NCI-H526 (cell line): ENCODE data around the gene FDXR.

Experiments used
- DNase-seq, 2 experiments: peaks; one replicate each; lab custom pipeline; 2025; lab: John Stamatoyannopoulos, UW

The FDXR gene

GRCh38 chr17:74833501-74834377 is 39.1 kb downstream of the FDXR start:
- no peak for DNase-seq

GRCh38 chr17:74832421-74832820 is 40.4 kb downstream of the FDXR start:
- DNase-seq, result peak in 1 of 2 experiments; percentile 31

- peak in 1 of 2 experiments; percentile 50 for DNase-seq
Observed at GRCh38 chr17:74831444-74832146, 41.2 kb downstream of the FDXR start.

- DNase-seq, result no peak
Observed at GRCh38 chr17:74830861-74831260, 41.9 kb downstream of the FDXR start.

GRCh38 chr17:74827800-74828199 is 45.0 kb downstream of the FDXR start:
- DNase-seq, result no peak

GRCh38 chr17:74825952-74826719 is 46.7 kb downstream of the FDXR start:
- DNase-seq, result no peak

GRCh38 chr17:74824961-74825627 is 47.7 kb downstream of the FDXR start:
- no peak for DNase-seq

GRCh38 chr17:74822939-74823367 is 49.8 kb downstream of the FDXR start:
- DNase-seq, result no peak

- DNase-seq, result no peak
Observed at GRCh38 chr17:74822335-74822938, 50.4 kb downstream of the FDXR start.

- DNase-seq, result no peak
Observed at GRCh38 chr17:74821655-74822334, 51.0 kb downstream of the FDXR start.

GRCh38 chr17:74819801-74820436 is 52.9 kb downstream of the FDXR start:
- peak in 1 of 2 experiments; percentile 47 for DNase-seq

GRCh38 chr17:74818291-74818938 is 54.4 kb downstream of the FDXR start:
- DNase-seq, result no peak

- no peak for DNase-seq
Observed at GRCh38 chr17:74816905-74817620, 55.7 kb downstream of the FDXR start.

GRCh38 chr17:74815550-74816370 is 57.0 kb downstream of the FDXR start:
- DNase-seq, result no peak

- no peak for DNase-seq
Observed at GRCh38 chr17:74815067-74815466, 57.7 kb downstream of the FDXR start.

GRCh38 chr17:74814453-74814852 is 58.3 kb downstream of the FDXR start:
- DNase-seq, result peak in 1 of 2 experiments; percentile 17
